Smooth muscle cell of the pulmonary artery (primary cell): ENCODE data around the gene TUSC7. TPM values are rescaled to one million over a fixed set of nuclear protein-coding genes. Genes with fewer than 3 reads are reported as not detected.

Experiments
- total RNA-seq: library from RNA; depleted of rRNA; stranded (reverse); fragments of >200 nt; gene quantifications from 2 replicates; pipeline ENCODE4 v1.2.3, GENCODE V29; 2014

The TUSC7 gene
- total RNA-seq, result not detected in 2 replicates

GRCh38 chr3:116709479-116709878 lies at the start of gene TUSC7:
Gene TUSC7, plus strand, starts transcription at chr3:116709779.

